IMR-90 (cell line): Measurements from ENCODE around the gene CCDC150. TPM values are rescaled to one million over a fixed set of nuclear protein-coding genes. Genes with fewer than 3 reads are reported as not detected.
"Not testable (repeated sequence)": the region's sequence is repeated elsewhere in the genome, so short reads cannot be mapped to it uniquely, and the experiment has no call there.

Source experiments
- ATAC-seq: fragments of 200-7000 bp; cut with Tn5 transposase; 2 replicates; pipeline ENCODE4 v1.9.1; 2020; ENCODE audit warnings: low read depth, mild to moderate bottlenecking, moderate library complexity
- BruUV-seq: library from RNA; stranded (reverse); fragments of 400-500 nt; replicated peaks from 2 replicates; lab custom pipeline; 2021; lab: Mats Ljungman, UMichigan
- CTCF ChIA-PET: fragments of 300-600 bp; formaldehyde crosslinking; extraction: SDS; loops from one replicate; lab custom pipeline; 2021; ENCODE audit warnings: antibody characterized with exemption; lab: Yijun Ruan, JAX
- POLR2A ChIA-PET: fragments of 300-600 bp; sonication (Branson Sonifier 250); formaldehyde crosslinking; loops from one replicate; lab custom pipeline; 2022; ENCODE audit warnings: antibody characterized with exemption; ENCODE audit not compliant: unreplicated experiment; lab: Charles Lee
- DNase-seq: peaks from one replicate; pipeline ENCODE4 v3.0.0; 2013
- H2AFZ ChIP-seq: replicated peaks from 2 replicates; pipeline ENCODE3; 2013; ENCODE audit warnings: low read length, mild to moderate bottlenecking; ENCODE audit not compliant: poor library complexity
- H2AK5ac ChIP-seq: 2 replicates; pipeline ENCODE4 v1.6.1; 2013; ENCODE audit warnings: low read depth, low read length, inconsistent platforms
- H2AK9ac ChIP-seq: replicated peaks from 2 replicates; pipeline ENCODE3; 2013; ENCODE audit warnings: mild to moderate bottlenecking, low read depth, low read length, moderate library complexity; ENCODE audit not compliant: poor library complexity
- H2BK120ac ChIP-seq: 2 replicates; pipeline ENCODE4 v1.6.1; 2013; ENCODE audit warnings: low read depth, low read length, inconsistent platforms
- H2BK15ac ChIP-seq: 3 replicates; pipeline ENCODE4 v1.6.1; 2013; ENCODE audit warnings: low read depth, low read length, inconsistent platforms
- H2BK20ac ChIP-seq: 2 replicates; pipeline ENCODE4 v1.6.1; 2013; ENCODE audit warnings: low read depth, mild to moderate bottlenecking, inconsistent platforms, low read length, moderate library complexity
- H2BK5ac ChIP-seq: 2 replicates; pipeline ENCODE4 v1.6.1; 2013; ENCODE audit warnings: mild to moderate bottlenecking, low read depth, low read length, inconsistent platforms; ENCODE audit not compliant: poor library complexity, severe bottlenecking
- H3K14ac ChIP-seq: replicated peaks from 2 replicates; pipeline ENCODE4 v1.6.1; 2013; ENCODE audit warnings: low read depth, low read length, inconsistent platforms
- H3K18ac ChIP-seq: 2 replicates; pipeline ENCODE4 v1.6.1; 2013; ENCODE audit warnings: low read depth, low read length, control low read depth
- H3K23ac ChIP-seq: 2 replicates; pipeline ENCODE4 v1.6.1; 2013; ENCODE audit warnings: low read depth, low read length, inconsistent platforms
- H3K27ac ChIP-seq: 2 replicates; pipeline ENCODE4 v1.5.1; 2013; ENCODE audit warnings: mild to moderate bottlenecking, control low read depth, low read length; ENCODE audit not compliant: insufficient read depth
- H3K27me3 ChIP-seq: 2 replicates; pipeline ENCODE4 v1.6.1; 2013; ENCODE audit warnings: low read length; ENCODE audit not compliant: control insufficient read depth, insufficient read depth
- H3K36me3 ChIP-seq: 2 replicates; pipeline ENCODE4 v1.6.1; 2013; ENCODE audit warnings: low read length, mixed read lengths; ENCODE audit not compliant: control insufficient read depth, insufficient read depth
- H3K4ac ChIP-seq: 2 replicates; pipeline ENCODE4 v1.6.1; 2013; ENCODE audit warnings: low read depth, low read length, inconsistent platforms
- H3K4me1 ChIP-seq: 2 replicates; pipeline ENCODE4 v1.6.1; 2013; ENCODE audit warnings: low read length, mixed read lengths; ENCODE audit not compliant: control insufficient read depth, insufficient read depth
- H3K4me2 ChIP-seq: 2 replicates; pipeline ENCODE4 v1.6.1; 2013; ENCODE audit warnings: low read depth, mild to moderate bottlenecking, control low read depth, low read length, moderate library complexity
- H3K4me3 ChIP-seq: 2 replicates; pipeline ENCODE4 v1.5.1; 2013; ENCODE audit warnings: low read depth, mild to moderate bottlenecking, control low read depth, low read length, moderate library complexity; ENCODE audit not compliant: insufficient read depth
- H3K56ac ChIP-seq: 2 replicates; pipeline ENCODE4 v1.6.1; 2013; ENCODE audit warnings: low read length, inconsistent platforms; ENCODE audit not compliant: insufficient read depth; ENCODE audit errors: extremely low read depth
- H3K79me1 ChIP-seq, 2 experiments: 2 replicates each; pipeline ENCODE4 v1.6.1; 2013; ENCODE audit warnings: low read length in 2 of 2, inconsistent platforms in 1 of 2, low read depth in 1 of 2
- H3K9ac ChIP-seq: 2 replicates; pipeline ENCODE4 v1.6.1; 2013; ENCODE audit warnings: low read depth, low read length, control low read depth
- H3K9me1 ChIP-seq: 2 replicates; pipeline ENCODE4 v1.6.1; 2013; ENCODE audit warnings: low read length, inconsistent platforms; ENCODE audit not compliant: insufficient read depth
- H3K9me3 ChIP-seq: 2 replicates; pipeline ENCODE4 v1.6.1; 2013; ENCODE audit warnings: low read length; ENCODE audit not compliant: control insufficient read depth, insufficient read depth
- H4K20me1 ChIP-seq: 2 replicates; pipeline ENCODE4 v1.6.1; 2013; ENCODE audit warnings: low read length, inconsistent platforms; ENCODE audit not compliant: insufficient read depth
- H4K5ac ChIP-seq: 2 replicates; pipeline ENCODE4 v1.6.1; 2013; ENCODE audit warnings: mild to moderate bottlenecking, low read depth, low read length, control low read depth
- H4K8ac ChIP-seq, 2 experiments: 2 replicates each; pipeline ENCODE4 v1.6.1; 2013; ENCODE audit warnings: low read depth in 2 of 2, low read length in 2 of 2, control low read depth in 1 of 2, inconsistent platforms in 1 of 2
- H4K91ac ChIP-seq: 2 replicates; pipeline ENCODE4 v1.6.1; 2013; ENCODE audit warnings: low read depth, low read length, inconsistent platforms; ENCODE audit not compliant: insufficient read depth
- BHLHE40 ChIP-seq: fragments of 150-350 bp; IDR thresholded peaks from 2 replicates; pipeline ENCODE4 v1.6.1; 2016; ENCODE audit warnings: mild to moderate bottlenecking, low read depth, low read length
- CEBPB ChIP-seq: IDR thresholded peaks from 2 replicates; pipeline ENCODE4 v1.6.1; 2012; ENCODE audit warnings: low read depth, low read length, improper control_type of control experiment
- CHD1 ChIP-seq: IDR thresholded peaks from 2 replicates; pipeline ENCODE4 v1.6.1; 2012; ENCODE audit warnings: low read depth, low read length, improper control_type of control experiment
- ELK1 ChIP-seq: fragments of 150-350 bp; IDR thresholded peaks from 2 replicates; pipeline ENCODE4 v1.6.1; 2016; ENCODE audit warnings: low read depth, mild to moderate bottlenecking, low read length, moderate library complexity, borderline replicate concordance
- MAFK ChIP-seq: IDR thresholded peaks from 2 replicates; pipeline ENCODE4 v1.6.1; 2012; ENCODE audit warnings: low read depth, low read length, improper control_type of control experiment
- MAZ ChIP-seq: IDR thresholded peaks from 2 replicates; pipeline ENCODE4 v1.6.1; 2012; ENCODE audit warnings: low read depth, mild to moderate bottlenecking, low read length, improper control_type of control experiment, moderate library complexity, borderline replicate concordance
- MXI1 ChIP-seq: IDR thresholded peaks from 2 replicates; pipeline ENCODE4 v1.6.1; 2012; ENCODE audit warnings: low read depth, mild to moderate bottlenecking, low read length, moderate library complexity, borderline replicate concordance
- RAD21 ChIP-seq: IDR thresholded peaks from 2 replicates; pipeline ENCODE4 v1.6.1; 2012; ENCODE audit warnings: low read length, improper control_type of control experiment
- WGBS, 2 experiments: methylation state at CpG; one replicate each; pipeline versions ENCODE4 v1.1.5 to v1.1.7; 2013; ENCODE audit warnings: missing lambda C conversion rate in 2 of 2; ENCODE audit not compliant: insufficient read length in 1 of 2; ENCODE audit errors: extremely low coverage in 2 of 2; 5-methylcytosine and 5-hydroxymethylcytosine counted together
- dilution Hi-C: fragments of 300-500 bp; cut with HindIII; formaldehyde crosslinking; loops from one replicate; pipeline ENCODE4 v1.14.3; 2018; ENCODE audit warnings: low sequenced_read_pairs; ENCODE audit not compliant: unreplicated experiment
- in situ Hi-C: fragments of 300-500 bp; cut with MboI; formaldehyde crosslinking; loops from 3 replicates; pipeline ENCODE4 v1.14.3; 2019; ENCODE audit warnings: low sequenced_read_pairs, inconsistent platforms, mixed read lengths
- intact Hi-C: fragments of 100-400 bp; cut with micrococcal nuclease; formaldehyde crosslinking; loops from 2 replicates; pipeline ENCODE4 v1.10.0; 2022
- polyA plus RNA-seq, 3 experiments: library from polyadenylated mRNA; depleted of rRNA; stranded (reverse); fragments of >200 nt; gene quantifications; 2 replicates each; pipeline ENCODE4 v1.2.3, GENCODE V29; 2012; ENCODE audit warnings: low replicate concordance in 1 of 3
- total RNA-seq: library from RNA; depleted of rRNA; stranded (reverse); fragments of >200 nt; gene quantifications from 2 replicates; pipeline ENCODE4 v1.2.3, GENCODE V29; 2012

CCDC150 gene
- total and polyA plus RNA-seq, 2 of the 4 experiments (the other 2 are of a cell fraction) = 3.8 to 4.3 TPM

DNA sequence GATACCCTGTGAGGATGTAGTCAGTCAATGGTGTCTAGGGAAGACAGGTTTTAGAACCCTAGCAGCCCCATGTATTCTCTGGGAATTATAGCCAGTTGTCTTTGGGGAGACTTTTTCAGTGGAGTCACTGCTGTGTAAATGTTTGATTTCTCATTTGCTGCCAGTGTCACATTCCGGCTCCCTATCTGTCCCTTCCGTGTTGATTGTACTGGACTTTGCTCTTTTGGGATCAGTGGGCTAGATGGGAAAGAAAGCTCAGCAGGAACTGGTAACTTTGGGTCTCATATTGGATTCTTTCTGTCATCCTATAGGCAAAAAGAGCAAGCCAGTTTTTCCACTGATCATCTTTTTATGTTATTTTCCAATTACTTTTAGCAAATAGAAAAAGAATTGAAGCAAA is 89.9 kb downstream of the CCDC150 start:
- ChIA-PET CTCF (interaction anchor here (1.6 kb wide), 1 partner anchor 10 kb away, joined by 4 read pairs; no protein-coding TSS in a partner anchor), POLR2A (no interaction called here)
- dilution Hi-C loops (no loop called here), intact Hi-C loops (no loop called here), in situ Hi-C loops (no loop called here)
- H2BK5ac ChIP-seq = no peak overlapping the region
- no peak overlapping the region for H4K8ac ChIP-seq
- H3K27me3 ChIP-seq = no peaks in the 10 kb centered on the region
- 0 out of 2 replicates have a peak, but pooled peaks cover 2% of the 10 kb centered on the region for H3K36me3 ChIP-seq
- H3K27ac ChIP-seq = no peak overlapping the region
- H3K4me3 ChIP-seq = no peak overlapping the region
- no peak overlapping the region for H3K18ac ChIP-seq
- BruUV-seq = no TSS peak
- no peak overlapping the region for H4K5ac ChIP-seq
- no peaks in the 10 kb centered on the region for H3K79me1 ChIP-seq
- no peak overlapping the region for H2AK5ac ChIP-seq
- TF ChIP-seq RAD21 (no peak), MAFK (no peak), MXI1 (no peak), CEBPB (no peak), BHLHE40 (no peak), MAZ (no peak), CHD1 (no peak), ELK1 (no peak)
- H3K14ac ChIP-seq = no peak overlapping the region
- no peak overlapping the region for H2BK120ac ChIP-seq
- no peak overlapping the region for H3K4me2 ChIP-seq
- no peak overlapping the region for H2BK15ac ChIP-seq
- no peak overlapping the region for H2BK20ac ChIP-seq
- H3K9me3 ChIP-seq = no peaks in the 10 kb centered on the region
- no peak overlapping the region for H4K91ac ChIP-seq
- no peak overlapping the region for H2AFZ ChIP-seq
- H2AK9ac ChIP-seq = no peak overlapping the region
- H3K9me1 ChIP-seq = no peaks in the 10 kb centered on the region
- H3K4me1 ChIP-seq = no peaks in the 10 kb centered on the region
- no peak overlapping the region for H3K4ac ChIP-seq
- ATAC-seq (no peak), DNase-seq (no peak)
- no peak overlapping the region for H3K9ac ChIP-seq
- WGBS, 2 experiments = no CpG with 5 or more reads among the region's 2 CpGs
- H4K20me1 ChIP-seq = no peaks in the 10 kb centered on the region
- no peak overlapping the region for H3K23ac ChIP-seq
- H3K56ac ChIP-seq = no peak overlapping the region

- H2BK15ac ChIP-seq, H3K27ac ChIP-seq, H2AFZ ChIP-seq, in situ Hi-C loops, H3K23ac ChIP-seq, H3K9ac ChIP-seq, H3K4me1 ChIP-seq, H3K4me2 ChIP-seq, H3K27me3 ChIP-seq, BruUV-seq, intact Hi-C loops, H3K9me1 ChIP-seq, H2BK20ac ChIP-seq, H3K36me3 ChIP-seq, H3K4ac ChIP-seq, DNase-seq, H2AK9ac ChIP-seq, H4K5ac ChIP-seq, H3K14ac ChIP-seq, H4K8ac ChIP-seq, H3K4me3 ChIP-seq, H3K9me3 ChIP-seq, ATAC-seq, H4K91ac ChIP-seq, H3K56ac ChIP-seq, H3K18ac ChIP-seq, H4K20me1 ChIP-seq, dilution Hi-C loops, POLR2A ChIA-PET, H2AK5ac ChIP-seq, H3K79me1 ChIP-seq, H2BK5ac ChIP-seq, H2BK120ac ChIP-seq: not testable (repeated sequence)
- CTCF ChIA-PET = interaction anchor here (0.7 kb wide), 1 partner anchor 14 kb away, joined by 4 read pairs; no protein-coding TSS in a partner anchor
Observed at GRCh38 chr2:196736646-196737045, 97.1 kb downstream of the CCDC150 start.
